T-helper 2 cell treated with Interferon-gamma antibody and Interleukin-4, amounts not matched to agents 100 ng/mL and 5 ng/mL, for 36 hours (primary cell): Measurements from ENCODE around the gene SAFB. TPM values are rescaled to one million over a fixed set of nuclear protein-coding genes. Genes with fewer than 3 reads are reported as not detected.

Experiments
- total RNA-seq: library from RNA; stranded (reverse); gene quantifications from 2 replicates; pipeline ENCODE4 v1.2.3, GENCODE V29; 2022

SAFB gene
- total RNA-seq, 1 donor from 2014 or later: 128 TPM

Other genes starting within 250 kb of the SAFB start
- gene ZNRF4, start 167.7 kb upstream of the SAFB start, total RNA-seq: not detected in 2 replicates
- 0.23 and 0.39 TPM in 2 replicates for gene TINCR, start 55.1 kb upstream of the SAFB start, total RNA-seq
- gene SAFB2, start 307 bp upstream of the SAFB start, total RNA-seq: 105 and 108 TPM in 2 replicates
- 42.5 and 45.4 TPM in 2 replicates for gene MICOS13, start 57.4 kb downstream of the SAFB start, total RNA-seq
- 1.1 and 1.5 TPM in 2 replicates for gene HSD11B1L, start 57.9 kb downstream of the SAFB start, total RNA-seq
- gene RPL36, start 67.2 kb downstream of the SAFB start, total RNA-seq: 841 and 846 TPM in 2 replicates
- gene LONP1, start 97.1 kb downstream of the SAFB start, total RNA-seq: 80.4 and 82.7 TPM in 2 replicates
- gene CATSPERD, start 97.6 kb downstream of the SAFB start, total RNA-seq: not detected in 2 replicates
- gene PRR22, start 161.7 kb downstream of the SAFB start, total RNA-seq: 4.5 TPM in 2 replicates
- gene DUS3L, start 168.1 kb downstream of the SAFB start, total RNA-seq: 54.6 and 56.1 TPM in 2 replicates
- 0.25 and 0.50 TPM in 2 replicates for gene NRTN, start 182.0 kb downstream of the SAFB start, total RNA-seq
- gene FUT6, start 216.6 kb downstream of the SAFB start, total RNA-seq: not detected in 2 replicates
- not detected in 2 replicates for gene FUT3, start 228.4 kb downstream of the SAFB start, total RNA-seq
- gene FUT5, start 247.5 kb downstream of the SAFB start, total RNA-seq: not detected in 2 replicates